Activated T-cell treated with anti-CD3 and anti-CD28 coated beads, Interleukin-2, amount 50 U/mL, for 72 hours (primary cell): ENCODE measurements around the gene ADCY4. TPM values are rescaled to one million over a fixed set of nuclear protein-coding genes. Genes with fewer than 3 reads are reported as not detected.
"Not testable (repeated sequence)": the region's sequence is repeated elsewhere in the genome, so short reads cannot be mapped to it uniquely, and the experiment has no call there.

ENCODE experiments used
- ATAC-seq, 2 donors: fragments of 150-1000 bp; cut with Tn5 transposase; replicated peaks in 1 of 2; 2 replicates each; pipeline ENCODE4 v1.10.0; 2021; ENCODE audit warnings: moderate library complexity in 2 of 2, mild to moderate bottlenecking in 1 of 2
- DNase-seq, 2 donors: peaks; one replicate each; pipeline ENCODE4 v3.0.0; 2021 to 2022; ENCODE audit warnings: mixed read lengths in 1 of 2
- H3K27ac Mint-ChIP-seq: one replicate; pipeline ENCODE4 v1.8.0; 2022; ENCODE audit warnings: mild to moderate bottlenecking, moderate library complexity, mixed read lengths
- H3K27me3 Mint-ChIP-seq: one replicate; pipeline ENCODE4 v1.8.0; 2022; ENCODE audit warnings: low read depth, mixed read lengths
- H3K36me3 Mint-ChIP-seq, 2 donors: one replicate each; pipeline ENCODE4 v1.8.0; 2022; ENCODE audit warnings: mixed read lengths in 2 of 2, mild to moderate bottlenecking in 1 of 2; ENCODE audit not compliant: insufficient read depth in 2 of 2
- H3K4me1 Mint-ChIP-seq: one replicate; pipeline ENCODE4 v1.8.0; 2022; ENCODE audit warnings: low read depth, mixed read lengths
- H3K4me3 Mint-ChIP-seq, 2 donors: one replicate each; pipeline ENCODE4 v1.8.0; 2022; ENCODE audit warnings: mild to moderate bottlenecking in 2 of 2, mixed read lengths in 2 of 2, moderate library complexity in 2 of 2
- H3K9me3 Mint-ChIP-seq, 2 donors: one replicate each; pipeline ENCODE4 v1.8.0; 2022; ENCODE audit warnings: mixed read lengths in 2 of 2
- total RNA-seq, 2 donors: library from RNA; stranded (reverse); gene quantifications; one replicate each; pipeline ENCODE4 v1.2.3, GENCODE V29; 2022

The ADCY4 gene
- total RNA-seq, 2 donors from 2014 or later, result 4.6 to 6.9 TPM

- Mint-ChIP-seq H3K4me1 (peaks cover 17% of the 10 kb centered on the region), H3K27me3 (peaks cover 26% of the 10 kb centered on the region)
- not testable (repeated sequence) for H3K27ac Mint-ChIP-seq, H3K4me3 Mint-ChIP-seq, DNase-seq, H3K36me3 Mint-ChIP-seq, ATAC-seq, H3K9me3 Mint-ChIP-seq
Measured at GRCh38 chr14:24371605-24372004, 36.7 kb upstream of the ADCY4 start.

GRCh38 chr14:24370748-24371147 lies 35.9 kb upstream of the ADCY4 start:
- no peak overlapping the region for H3K4me3 Mint-ChIP-seq
- H3K27me3 Mint-ChIP-seq, result peaks cover 32% of the 10 kb centered on the region
- DNase-seq (no peak), ATAC-seq (no peak)
- H3K4me1 Mint-ChIP-seq, result peaks cover 22% of the 10 kb centered on the region
- H3K27ac Mint-ChIP-seq, result no peak overlapping the region
- H3K9me3 Mint-ChIP-seq, result no peaks in the 10 kb centered on the region
- H3K36me3 Mint-ChIP-seq, result peaks cover 2 to 5% of the 10 kb centered on the region in 2 donors

- Mint-ChIP-seq H3K27ac (no peak overlapping the region), H3K27me3 (peaks cover 38% of the 10 kb centered on the region), H3K4me1 (peaks cover 29% of the 10 kb centered on the region), H3K4me3 (no peak overlapping the region), H3K9me3 (no peaks in the 10 kb centered on the region), H3K36me3 (peaks cover 2 to 5% of the 10 kb centered on the region in 2 donors)
- DNase-seq (no peak), ATAC-seq (no peak)
Measured at GRCh38 chr14:24369907-24370687, 35.2 kb upstream of the ADCY4 start.

- peaks cover 2 to 5% of the 10 kb centered on the region in 2 donors for H3K36me3 Mint-ChIP-seq
- H3K4me3 Mint-ChIP-seq, result peak overlapping the region; percentile 51 to 70
- DNase-seq (no peak), ATAC-seq (no peak)
- no peaks in the 10 kb centered on the region for H3K9me3 Mint-ChIP-seq
- peaks cover 42% of the 10 kb centered on the region for H3K27me3 Mint-ChIP-seq
- H3K4me1 Mint-ChIP-seq, result peaks cover 32% of the 10 kb centered on the region
- no peak overlapping the region for H3K27ac Mint-ChIP-seq
Measured at GRCh38 chr14:24369463-24369862, 34.6 kb upstream of the ADCY4 start.

GRCh38 chr14:24368562-24369252 lies 33.8 kb upstream of the ADCY4 start:
- peak in 1 of 2 donors; percentile 27 for ATAC-seq
- H3K4me1 Mint-ChIP-seq, result peaks cover 32% of the 10 kb centered on the region

GRCh38 chr14:24368212-24368561 lies 33.3 kb upstream of the ADCY4 start:
- H3K4me3 Mint-ChIP-seq, result peak overlapping the region; percentile 81 to 87
- ATAC-seq, result no peak
- no peaks in the 10 kb centered on the region for H3K9me3 Mint-ChIP-seq
- no peak overlapping the region for H3K27ac Mint-ChIP-seq
- H3K27me3 Mint-ChIP-seq, result peaks cover 42% of the 10 kb centered on the region
- H3K4me1 Mint-ChIP-seq, result peaks cover 32% of the 10 kb centered on the region
- H3K36me3 Mint-ChIP-seq, result peaks cover 2 to 5% of the 10 kb centered on the region in 2 donors
- no peak for DNase-seq

More at GRCh38 chr14:24368562-24369252, 33.8 kb upstream of the ADCY4 start:
- peaks cover 42% of the 10 kb centered on the region for H3K27me3 Mint-ChIP-seq
- H3K27ac Mint-ChIP-seq, result no peak overlapping the region
- peaks cover 2 to 5% of the 10 kb centered on the region in 2 donors for H3K36me3 Mint-ChIP-seq
- peak; percentile 20 to 37 for DNase-seq
- H3K4me3 Mint-ChIP-seq, result peak overlapping the region; percentile 81 to 87
- H3K9me3 Mint-ChIP-seq, result no peaks in the 10 kb centered on the region

- peaks cover 32% of the 10 kb centered on the region for H3K4me1 Mint-ChIP-seq
- peaks cover 2 to 5% of the 10 kb centered on the region in 2 donors for H3K36me3 Mint-ChIP-seq
- no peaks in the 10 kb centered on the region for H3K9me3 Mint-ChIP-seq
- H3K27me3 Mint-ChIP-seq, result peaks cover 42% of the 10 kb centered on the region
- DNase-seq (peak; percentile 9 to 44), ATAC-seq (peak in 1 of 2 donors; percentile 21)
- peak within 1 kb of the TSS; percentile 81 to 87 for H3K4me3 Mint-ChIP-seq
- H3K27ac Mint-ChIP-seq, result no peak within 1 kb of the TSS
Measured at GRCh38 chr14:24367514-24368211, 32.8 kb upstream of the ADCY4 start, which contains the start of gene NFATC4. NFATC4 (plus strand) TSS chr14:24368184; CDS start chr14:24368341, 157 bp downstream.

- Mint-ChIP-seq H3K36me3 (peaks cover 2 to 5% of the 10 kb centered on the region in 2 donors), H3K4me1 (peaks cover 32% of the 10 kb centered on the region), H3K9me3 (no peaks in the 10 kb centered on the region), H3K4me3 (peak overlapping the region; percentile 81 to 87), H3K27me3 (peaks cover 46% of the 10 kb centered on the region), H3K27ac (no peak overlapping the region)
- DNase-seq, result peak; percentile 30 to 50
- ATAC-seq, result peak; percentile 29 to 48
Measured at GRCh38 chr14:24366721-24367513, 32.0 kb upstream of the ADCY4 start.

GRCh38 chr14:24366413-24366720 lies 31.5 kb upstream of the ADCY4 start:
- Mint-ChIP-seq H3K4me3 (peak overlapping the region; percentile 70 to 87), H3K27ac (no peak overlapping the region), H3K27me3 (peaks cover 49% of the 10 kb centered on the region), H3K36me3 (peaks cover 2 to 5% of the 10 kb centered on the region in 2 donors), H3K4me1 (peaks cover 32% of the 10 kb centered on the region), H3K9me3 (no peaks in the 10 kb centered on the region)
- DNase-seq, result no peak
- no peak for ATAC-seq

GRCh38 chr14:24365600-24366412 lies 30.9 kb upstream of the ADCY4 start:
- peaks cover 2 to 5% of the 10 kb centered on the region in 2 donors for H3K36me3 Mint-ChIP-seq
- ATAC-seq, result peak; percentile 75 to 79
- H3K4me3 Mint-ChIP-seq, result peak overlapping the region; percentile 70 to 87
- peaks cover 32% of the 10 kb centered on the region for H3K4me1 Mint-ChIP-seq
- peak; percentile 75 to 82 for DNase-seq
- no peaks in the 10 kb centered on the region for H3K9me3 Mint-ChIP-seq
- H3K27me3 Mint-ChIP-seq, result peaks cover 49% of the 10 kb centered on the region
- H3K27ac Mint-ChIP-seq, result peak overlapping the region; percentile 62

- Mint-ChIP-seq H3K36me3 (peaks cover 2 to 5% of the 10 kb centered on the region in 2 donors), H3K27me3 (peaks cover 49% of the 10 kb centered on the region), H3K27ac (no peak overlapping the region), H3K4me1 (peaks cover 32% of the 10 kb centered on the region), H3K9me3 (no peaks in the 10 kb centered on the region), H3K4me3 (no peak overlapping the region)
- DNase-seq (no peak), ATAC-seq (no peak)
Measured at GRCh38 chr14:24364841-24365240, 30.0 kb upstream of the ADCY4 start.

GRCh38 chr14:24363401-24363800 lies 28.5 kb upstream of the ADCY4 start:
- Mint-ChIP-seq H3K36me3 (peaks cover 2 to 3% of the 10 kb centered on the region in 2 donors), H3K4me3 (no peak overlapping the region), H3K27ac (no peak overlapping the region), H3K9me3 (no peaks in the 10 kb centered on the region), H3K27me3 (peaks cover 40% of the 10 kb centered on the region), H3K4me1 (peaks cover 27% of the 10 kb centered on the region)
- DNase-seq, result no peak
- no peak for ATAC-seq
